OCI-LY7 (cell line): ENCODE results near the gene EFNA3.

Experiments used
- CTCF ChIP-seq: fragments of 200-600 bp; sonication (generic); conservative IDR thresholded peaks from 2 replicates; pipeline ENCODE4 v1.5.1; 2014; ENCODE audit warnings: mild to moderate bottlenecking, antibody characterized with exemption, low read length, moderate library complexity, mixed read lengths
- EZH2phosphoT487 ChIP-seq: fragments of 200-600 bp; sonication (generic); IDR thresholded peaks from 2 replicates; pipeline ENCODE4 v1.6.1; 2018; ENCODE audit warnings: low read depth, borderline replicate concordance, mild to moderate bottlenecking, mixed run types, antibody characterized with exemption, low read length, moderate library complexity, mixed read lengths

- no peak for TF ChIP-seq CTCF
- TF ChIP-seq EZH2phosphoT487, result no peak
Observed at GRCh38 chr1:155030899-155031298, 47.7 kb upstream of the EFNA3 start.
